ENCODE data around the gene CLCNKA. TPM values are rescaled to one million over a fixed set of nuclear protein-coding genes. Genes with fewer than 3 reads are reported as not detected.

CLCNKA gene
- total and polyA plus RNA-seq, 8 donors: 0.67 to 9.3 (median 1.4) TPM

- Histone ChIP-seq H3K27me3 (no peaks in the 10 kb centered on the region), H3K27ac (no peak overlapping the region), H3K4me3 (no peak overlapping the region), H3K36me3 (no peaks in the 10 kb centered on the region), H3K9me3 (no peaks in the 10 kb centered on the region), H3K4me1 (no peaks in the 10 kb centered on the region)
- intact Hi-C loops (cut with DNase I): loop anchor here in 2 of 3 donors (5.0 kb wide), 2 partner anchors 46 to 51 kb away; no protein-coding TSS in a partner anchor
- DNase-seq: peak in 2 of 6 donors; percentile 33 to 39
- TF ChIP-seq, protein P1, sequence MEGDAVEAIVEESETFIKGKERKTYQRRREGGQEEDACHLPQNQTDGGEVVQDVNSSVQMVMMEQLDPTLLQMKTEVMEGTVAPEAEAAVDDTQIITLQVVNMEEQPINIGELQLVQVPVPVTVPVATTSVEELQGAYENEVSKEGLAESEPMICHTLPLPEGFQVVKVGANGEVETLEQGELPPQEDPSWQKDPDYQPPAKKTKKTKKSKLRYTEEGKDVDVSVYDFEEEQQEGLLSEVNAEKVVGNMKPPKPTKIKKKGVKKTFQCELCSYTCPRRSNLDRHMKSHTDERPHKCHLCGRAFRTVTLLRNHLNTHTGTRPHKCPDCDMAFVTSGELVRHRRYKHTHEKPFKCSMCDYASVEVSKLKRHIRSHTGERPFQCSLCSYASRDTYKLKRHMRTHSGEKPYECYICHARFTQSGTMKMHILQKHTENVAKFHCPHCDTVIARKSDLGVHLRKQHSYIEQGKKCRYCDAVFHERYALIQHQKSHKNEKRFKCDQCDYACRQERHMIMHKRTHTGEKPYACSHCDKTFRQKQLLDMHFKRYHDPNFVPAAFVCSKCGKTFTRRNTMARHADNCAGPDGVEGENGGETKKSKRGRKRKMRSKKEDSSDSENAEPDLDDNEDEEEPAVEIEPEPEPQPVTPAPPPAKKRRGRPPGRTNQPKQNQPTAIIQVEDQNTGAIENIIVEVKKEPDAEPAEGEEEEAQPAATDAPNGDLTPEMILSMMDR (IDR thresholded peaks at IDR 0.05): no peak
- 69 to 86% methylated on average over 11 of the region's 11 CpGs for WGBS, 2 donors
- FAIRE-seq: no peak
- no peak for ATAC-seq
These were observed 15.8 kb upstream of the CLCNKA start for GRCh38 chr1:16006010-16006409.

GRCh38 chr1:16006552-16007485 lies 15.0 kb upstream of the CLCNKA start:
- H3K4me3 ChIP-seq: no peak overlapping the region
- DNase-seq: peak in 1 of 6 donors; percentile 30
- no peak for ATAC-seq
- H3K27me3 ChIP-seq: no peaks in the 10 kb centered on the region
- H3K36me3 ChIP-seq: no peaks in the 10 kb centered on the region
- 49 to 65% methylated on average over 9 of the region's 9 CpGs for WGBS, 2 donors
- H3K27ac ChIP-seq: no peak overlapping the region
- H3K9me3 ChIP-seq: no peaks in the 10 kb centered on the region
- H3K4me1 ChIP-seq: no peaks in the 10 kb centered on the region
- FAIRE-seq: no peak
- TF ChIP-seq, protein P1 (IDR thresholded peaks at IDR 0.05): no peak
- intact Hi-C loops (cut with DNase I): loop anchor here in 2 of 3 donors (5.0 kb wide), 2 partner anchors 45 to 50 kb away; no protein-coding TSS in a partner anchor

GRCh38 chr1:16007671-16008341 lies 14.0 kb upstream of the CLCNKA start:
- peaks cover 0 to 2% (median 0%) of the 10 kb centered on the region in 3 donors for H3K4me1 ChIP-seq
- no peaks in the 10 kb centered on the region for H3K9me3 ChIP-seq
- peak in 1 of 6 donors; percentile 0 for DNase-seq
- no peak for ATAC-seq
- no peak for FAIRE-seq
- no peak overlapping the region for H3K27ac ChIP-seq
- no peak overlapping the region for H3K4me3 ChIP-seq
- TF ChIP-seq, protein P1 (IDR thresholded peaks at IDR 0.05): no peak
- 68 to 78% methylated on average over 6 of the region's 6 CpGs for WGBS, 2 donors
- no peaks in the 10 kb centered on the region for H3K27me3 ChIP-seq
- intact Hi-C loops (cut with DNase I): loop anchor here in 2 of 3 donors (5.0 kb wide), 2 partner anchors 44 to 49 kb away; no protein-coding TSS in a partner anchor
- no peaks in the 10 kb centered on the region for H3K36me3 ChIP-seq

GRCh38 chr1:16009030-16009460 lies 12.8 kb upstream of the CLCNKA start:
- no peaks in the 10 kb centered on the region for H3K27me3 ChIP-seq
- ATAC-seq: peak; percentile 46 to 68 (median 61)
- no peaks in the 10 kb centered on the region for H3K36me3 ChIP-seq
- peaks cover 0 to 7% (median 0%) of the 10 kb centered on the region in 3 donors for H3K4me1 ChIP-seq
- no peak for FAIRE-seq
- no peak overlapping the region for H3K27ac ChIP-seq
- 0 to 1% methylated on average over 4 of the region's 4 CpGs for WGBS, 2 donors
- TF ChIP-seq, protein P1 (IDR thresholded peaks at IDR 0.05): peak; percentile 90 to 96 (median 94)
- no peaks in the 10 kb centered on the region for H3K9me3 ChIP-seq
- peak; percentile 64 to 94 (median 86) for DNase-seq
- intact Hi-C loops (cut with DNase I): loop anchor here in 2 of 3 donors (5.0 kb wide), 2 partner anchors 43 to 48 kb away; no protein-coding TSS in a partner anchor
- H3K4me3 ChIP-seq: no peak overlapping the region
